H1 (cell line): Measurements from ENCODE around the gene TRAPPC3. TPM values are rescaled to one million over a fixed set of nuclear protein-coding genes. Genes with fewer than 3 reads are reported as not detected.

Experiments used
- CBX8 ChIP-seq: fragments of 300-800, 300-1000 bp; sonication (generic); IDR thresholded peaks from 2 replicates; pipeline ENCODE4 v1.7.1; 2016; ENCODE audit warnings: low read depth, low read length, borderline replicate concordance
- POU5F1 ChIP-seq: IDR thresholded peaks from 2 replicates; pipeline ENCODE4 v1.6.1; 2011; ENCODE audit warnings: low read depth, mild to moderate bottlenecking, low read length, moderate library complexity
- RNF2 ChIP-seq: fragments of 200-900, 300-1000 bp; sonication (generic); IDR thresholded peaks from 2 replicates; pipeline ENCODE4 v1.7.1; 2016; ENCODE audit warnings: borderline replicate concordance, low read depth, mild to moderate bottlenecking, antibody characterized with exemption, low read length; ENCODE audit not compliant: poor library complexity, severe bottlenecking; ENCODE audit errors: missing control alignments
- SAP30 ChIP-seq: fragments of 300-600 bp; sonication (generic); IDR thresholded peaks from 2 replicates; pipeline ENCODE4 v1.7.1; 2012; ENCODE audit warnings: low read length, moderate library complexity, mild to moderate bottlenecking, inconsistent platforms; ENCODE audit not compliant: insufficient read depth, insufficient replicate concordance
- SIN3A ChIP-seq, 2 experiments: IDR thresholded peaks in 1 of 2; conservative IDR thresholded peaks in 1 of 2; 2 replicates each; pipeline ENCODE4 v1.6.1; 2011 to 2012; ENCODE audit warnings: low read length in 2 of 2, improper control_type of control experiment in 1 of 2, low read depth in 1 of 2, mild to moderate bottlenecking in 1 of 2
- TBP ChIP-seq: IDR thresholded peaks from 2 replicates; pipeline ENCODE4 v1.6.1; 2011; ENCODE audit warnings: low read depth, low read length, improper control_type of control experiment
- polyA plus RNA-seq, 7 experiments: library from polyadenylated mRNA; depleted of rRNA in 3 of 7; stranded (reverse) in 5 of 7; unstranded in 2 of 7; fragments of >200 nt in 5 of 7; fragments of 200-250 nt in 2 of 7; gene quantifications; 1 replicate in 5 of 7; 2 replicates in 1 of 7; 4 replicates in 1 of 7; pipeline versions ENCODE4 v1.2.1 to v1.2.3, GENCODE V29; 2011 to 2013; ENCODE audit warnings: missing spikeins in 2 of 7, mixed read lengths in 2 of 7
- total RNA-seq: library from RNA; stranded (reverse); fragmentation: NEBNext Ultra II Directional; extraction: Animal tissue kit (Norgen Biotek cat#: 25700); gene quantifications from 2 replicates; pipeline ENCODE4 v1.2.1, GENCODE V29; 2021
- TF ChIP-seq, protein P1 (sequence below): fragments of 300-600 bp; sonication (generic); IDR thresholded peaks from 2 replicates; pipeline ENCODE4 v1.7.1; 2012; ENCODE audit warnings: low read length, moderate library complexity, mild to moderate bottlenecking, inconsistent platforms; ENCODE audit not compliant: insufficient replicate concordance

TRAPPC3 gene
- total and polyA plus RNA-seq, 2 of the 8 experiments (the other 6 are each of a cell fraction or from before 2014, with no cell fraction given), result 47.8 to 51.0 TPM

DNA sequence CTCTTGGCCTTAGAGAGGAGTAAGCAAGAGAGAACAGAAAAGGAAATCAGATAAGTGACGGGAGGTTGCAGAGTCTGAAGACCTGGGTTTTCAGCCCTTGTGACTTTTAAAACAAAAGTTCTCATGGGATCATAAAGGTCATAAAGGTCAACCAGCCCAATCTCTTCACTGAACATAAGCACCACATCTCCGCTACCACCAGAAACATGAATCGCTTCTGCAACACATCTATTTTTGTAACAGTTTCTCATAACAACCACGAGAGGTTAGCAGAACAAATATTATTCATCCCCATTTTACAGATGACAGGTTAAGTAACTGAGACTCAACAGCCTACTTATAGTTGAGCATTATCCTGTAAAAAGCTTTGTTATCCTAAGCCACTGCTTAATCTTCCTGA lies 5.9 kb downstream of the TRAPPC3 start (continued):
- TF ChIP-seq RNF2 (no peak), POU5F1 (no peak), SIN3A (conservative IDR thresholded peaks at IDR 0.05 in 1 of 2, IDR thresholded peaks at IDR 0.05 in 1 of 2; ENCODE audit: low read depth in 1 of 2, low read length in 2 of 2) (no peak), TBP (no peak), SAP30 (no peak), CBX8 (no peak)
- TF ChIP-seq, protein P1, sequence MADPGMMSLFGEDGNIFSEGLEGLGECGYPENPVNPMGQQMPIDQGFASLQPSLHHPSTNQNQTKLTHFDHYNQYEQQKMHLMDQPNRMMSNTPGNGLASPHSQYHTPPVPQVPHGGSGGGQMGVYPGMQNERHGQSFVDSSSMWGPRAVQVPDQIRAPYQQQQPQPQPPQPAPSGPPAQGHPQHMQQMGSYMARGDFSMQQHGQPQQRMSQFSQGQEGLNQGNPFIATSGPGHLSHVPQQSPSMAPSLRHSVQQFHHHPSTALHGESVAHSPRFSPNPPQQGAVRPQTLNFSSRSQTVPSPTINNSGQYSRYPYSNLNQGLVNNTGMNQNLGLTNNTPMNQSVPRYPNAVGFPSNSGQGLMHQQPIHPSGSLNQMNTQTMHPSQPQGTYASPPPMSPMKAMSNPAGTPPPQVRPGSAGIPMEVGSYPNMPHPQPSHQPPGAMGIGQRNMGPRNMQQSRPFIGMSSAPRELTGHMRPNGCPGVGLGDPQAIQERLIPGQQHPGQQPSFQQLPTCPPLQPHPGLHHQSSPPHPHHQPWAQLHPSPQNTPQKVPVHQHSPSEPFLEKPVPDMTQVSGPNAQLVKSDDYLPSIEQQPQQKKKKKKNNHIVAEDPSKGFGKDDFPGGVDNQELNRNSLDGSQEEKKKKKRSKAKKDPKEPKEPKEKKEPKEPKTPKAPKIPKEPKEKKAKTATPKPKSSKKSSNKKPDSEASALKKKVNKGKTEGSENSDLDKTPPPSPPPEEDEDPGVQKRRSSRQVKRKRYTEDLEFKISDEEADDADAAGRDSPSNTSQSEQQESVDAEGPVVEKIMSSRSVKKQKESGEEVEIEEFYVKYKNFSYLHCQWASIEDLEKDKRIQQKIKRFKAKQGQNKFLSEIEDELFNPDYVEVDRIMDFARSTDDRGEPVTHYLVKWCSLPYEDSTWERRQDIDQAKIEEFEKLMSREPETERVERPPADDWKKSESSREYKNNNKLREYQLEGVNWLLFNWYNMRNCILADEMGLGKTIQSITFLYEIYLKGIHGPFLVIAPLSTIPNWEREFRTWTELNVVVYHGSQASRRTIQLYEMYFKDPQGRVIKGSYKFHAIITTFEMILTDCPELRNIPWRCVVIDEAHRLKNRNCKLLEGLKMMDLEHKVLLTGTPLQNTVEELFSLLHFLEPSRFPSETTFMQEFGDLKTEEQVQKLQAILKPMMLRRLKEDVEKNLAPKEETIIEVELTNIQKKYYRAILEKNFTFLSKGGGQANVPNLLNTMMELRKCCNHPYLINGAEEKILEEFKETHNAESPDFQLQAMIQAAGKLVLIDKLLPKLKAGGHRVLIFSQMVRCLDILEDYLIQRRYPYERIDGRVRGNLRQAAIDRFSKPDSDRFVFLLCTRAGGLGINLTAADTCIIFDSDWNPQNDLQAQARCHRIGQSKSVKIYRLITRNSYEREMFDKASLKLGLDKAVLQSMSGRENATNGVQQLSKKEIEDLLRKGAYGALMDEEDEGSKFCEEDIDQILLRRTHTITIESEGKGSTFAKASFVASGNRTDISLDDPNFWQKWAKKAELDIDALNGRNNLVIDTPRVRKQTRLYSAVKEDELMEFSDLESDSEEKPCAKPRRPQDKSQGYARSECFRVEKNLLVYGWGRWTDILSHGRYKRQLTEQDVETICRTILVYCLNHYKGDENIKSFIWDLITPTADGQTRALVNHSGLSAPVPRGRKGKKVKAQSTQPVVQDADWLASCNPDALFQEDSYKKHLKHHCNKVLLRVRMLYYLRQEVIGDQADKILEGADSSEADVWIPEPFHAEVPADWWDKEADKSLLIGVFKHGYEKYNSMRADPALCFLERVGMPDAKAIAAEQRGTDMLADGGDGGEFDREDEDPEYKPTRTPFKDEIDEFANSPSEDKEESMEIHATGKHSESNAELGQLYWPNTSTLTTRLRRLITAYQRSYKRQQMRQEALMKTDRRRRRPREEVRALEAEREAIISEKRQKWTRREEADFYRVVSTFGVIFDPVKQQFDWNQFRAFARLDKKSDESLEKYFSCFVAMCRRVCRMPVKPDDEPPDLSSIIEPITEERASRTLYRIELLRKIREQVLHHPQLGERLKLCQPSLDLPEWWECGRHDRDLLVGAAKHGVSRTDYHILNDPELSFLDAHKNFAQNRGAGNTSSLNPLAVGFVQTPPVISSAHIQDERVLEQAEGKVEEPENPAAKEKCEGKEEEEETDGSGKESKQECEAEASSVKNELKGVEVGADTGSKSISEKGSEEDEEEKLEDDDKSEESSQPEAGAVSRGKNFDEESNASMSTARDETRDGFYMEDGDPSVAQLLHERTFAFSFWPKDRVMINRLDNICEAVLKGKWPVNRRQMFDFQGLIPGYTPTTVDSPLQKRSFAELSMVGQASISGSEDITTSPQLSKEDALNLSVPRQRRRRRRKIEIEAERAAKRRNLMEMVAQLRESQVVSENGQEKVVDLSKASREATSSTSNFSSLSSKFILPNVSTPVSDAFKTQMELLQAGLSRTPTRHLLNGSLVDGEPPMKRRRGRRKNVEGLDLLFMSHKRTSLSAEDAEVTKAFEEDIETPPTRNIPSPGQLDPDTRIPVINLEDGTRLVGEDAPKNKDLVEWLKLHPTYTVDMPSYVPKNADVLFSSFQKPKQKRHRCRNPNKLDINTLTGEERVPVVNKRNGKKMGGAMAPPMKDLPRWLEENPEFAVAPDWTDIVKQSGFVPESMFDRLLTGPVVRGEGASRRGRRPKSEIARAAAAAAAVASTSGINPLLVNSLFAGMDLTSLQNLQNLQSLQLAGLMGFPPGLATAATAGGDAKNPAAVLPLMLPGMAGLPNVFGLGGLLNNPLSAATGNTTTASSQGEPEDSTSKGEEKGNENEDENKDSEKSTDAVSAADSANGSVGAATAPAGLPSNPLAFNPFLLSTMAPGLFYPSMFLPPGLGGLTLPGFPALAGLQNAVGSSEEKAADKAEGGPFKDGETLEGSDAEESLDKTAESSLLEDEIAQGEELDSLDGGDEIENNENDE, result no peak
